COLO668 (cell line): Measurements from ENCODE around the gene SCD.
A peak's percentile ranks its signal among the peaks of the same experiment; 100 is the strongest.

ENCODE experiments used
- DNase-seq: peaks from one replicate; lab custom pipeline; 2025; ENCODE audit not compliant: unreplicated experiment; lab: John Stamatoyannopoulos, UW

SCD gene

DNA sequence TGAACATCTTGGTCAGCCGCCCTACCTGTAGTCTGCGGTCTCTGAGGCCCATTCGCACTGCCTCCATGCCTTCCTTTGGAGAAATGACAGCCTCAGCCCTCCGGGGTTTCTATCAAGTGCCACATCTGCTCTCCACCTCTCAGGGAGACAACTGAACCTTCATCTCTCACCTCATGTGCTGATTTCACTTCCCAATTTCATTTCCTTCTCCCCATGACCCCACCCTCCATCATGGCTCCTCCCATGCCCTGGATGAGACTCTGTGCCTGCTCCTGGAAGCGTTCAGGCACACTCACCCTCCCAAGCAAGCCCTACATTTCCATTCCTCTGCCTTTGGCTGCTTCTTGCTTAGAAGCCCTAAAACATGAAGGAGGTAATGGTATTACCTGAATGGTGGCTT, 7.8 kb upstream of the SCD start:
- no peak for DNase-seq

DNA sequence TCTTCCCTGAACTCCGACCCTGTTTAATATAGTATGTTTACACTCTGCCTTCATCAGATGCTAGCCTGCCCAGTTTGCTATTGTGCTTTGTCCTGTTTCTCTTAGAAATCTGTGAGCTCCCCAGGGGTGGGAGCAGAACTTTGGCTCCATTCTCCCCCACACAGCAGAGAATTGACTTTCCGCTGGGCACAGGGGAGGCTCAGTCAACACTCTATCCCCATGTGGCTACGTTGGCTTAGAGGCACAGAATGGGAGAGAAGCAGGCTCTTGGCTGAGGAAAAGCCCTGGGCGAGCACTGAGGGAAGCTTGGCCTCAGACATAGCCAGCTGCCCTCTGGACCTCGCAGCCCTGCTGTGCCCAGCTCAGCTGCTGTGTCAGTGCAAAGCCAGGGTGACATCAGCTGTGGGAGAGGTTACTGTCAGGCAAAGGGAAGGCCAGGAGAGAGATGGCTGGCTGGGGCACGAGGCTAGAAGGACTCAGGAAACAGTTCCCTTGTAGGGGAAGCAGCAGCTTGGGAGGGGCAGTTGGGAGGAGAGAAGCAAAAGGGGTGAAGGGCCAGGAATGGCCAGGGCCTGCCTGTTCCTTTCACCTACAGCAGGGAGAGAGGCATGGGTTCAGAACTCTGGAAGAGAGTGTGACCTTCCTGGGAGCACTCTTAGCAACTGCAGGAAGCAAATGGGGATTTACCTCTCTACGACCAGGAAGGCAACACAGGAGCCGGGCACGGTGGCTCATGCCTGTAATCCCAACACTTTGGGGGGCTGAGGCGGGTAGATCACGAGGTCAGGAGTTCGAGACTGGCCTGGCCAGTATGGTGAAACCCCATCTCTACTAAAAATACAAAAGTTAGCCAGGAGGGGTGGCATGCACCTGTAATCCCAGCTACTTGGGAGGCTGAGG, 5.8 kb upstream of the SCD start:
- DNase-seq, result peak; percentile 20

- DNase-seq, result peak; percentile 28
Observed at GRCh38 chr10:100341953-100342626, 4.9 kb upstream of the SCD start.

DNA sequence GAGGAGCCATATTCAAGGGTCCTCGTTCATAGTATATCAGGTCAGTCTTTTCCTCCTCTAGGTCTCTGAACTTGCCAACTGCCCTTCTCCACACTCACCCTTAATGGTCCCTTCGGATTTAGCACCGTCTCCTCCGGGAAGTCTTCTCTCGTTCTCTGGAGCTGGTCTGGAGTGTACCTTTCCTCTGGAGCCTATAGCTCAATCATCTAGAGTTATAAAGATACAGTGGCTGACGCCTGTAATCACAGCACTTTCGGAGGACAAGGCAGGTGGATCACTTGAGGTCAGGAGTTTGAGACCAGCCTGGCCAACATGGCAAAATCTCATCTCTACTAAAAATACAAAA, 4.4 kb upstream of the SCD start:
- DNase-seq, result no peak

GRCh38 chr10:100344241-100344788, 2.7 kb upstream of the SCD start:
- no peak for DNase-seq

DNA sequence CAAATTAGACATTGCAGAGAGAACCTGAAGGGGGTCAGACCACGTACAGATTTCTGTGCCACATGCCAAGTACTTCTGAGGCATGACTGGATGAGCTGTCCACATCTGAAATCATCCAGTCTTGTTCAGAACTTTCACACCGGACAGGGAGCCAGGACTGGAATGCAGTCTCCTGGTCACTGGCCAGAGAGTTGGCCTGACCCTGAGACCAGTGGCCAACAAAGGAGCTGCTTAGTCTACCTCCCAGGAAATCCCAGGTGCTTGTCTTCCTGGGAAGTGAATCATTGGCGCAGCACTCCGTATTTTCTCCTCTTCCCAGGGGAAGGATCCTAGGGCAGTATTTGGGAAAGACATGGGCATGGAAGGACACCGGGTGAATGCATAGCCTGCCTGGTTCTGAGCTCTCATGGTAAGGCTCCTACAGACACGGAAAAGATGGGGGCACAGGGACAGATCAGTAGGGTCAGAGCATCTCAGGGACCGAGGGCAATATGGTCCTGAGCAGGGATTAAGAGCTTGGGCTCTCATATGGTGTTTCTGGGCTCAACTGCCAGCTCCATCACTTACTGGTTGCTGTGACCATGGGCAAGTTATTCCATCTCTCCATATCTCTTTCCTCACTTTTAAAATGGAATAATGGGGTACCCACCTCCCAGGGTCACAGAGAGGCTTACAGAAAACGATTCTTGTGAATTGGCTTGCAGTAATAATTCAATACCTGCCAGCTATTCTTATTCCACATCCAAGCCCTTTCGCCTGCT, 1.3 kb upstream of the SCD start:
- DNase-seq, result no peak

DNA sequence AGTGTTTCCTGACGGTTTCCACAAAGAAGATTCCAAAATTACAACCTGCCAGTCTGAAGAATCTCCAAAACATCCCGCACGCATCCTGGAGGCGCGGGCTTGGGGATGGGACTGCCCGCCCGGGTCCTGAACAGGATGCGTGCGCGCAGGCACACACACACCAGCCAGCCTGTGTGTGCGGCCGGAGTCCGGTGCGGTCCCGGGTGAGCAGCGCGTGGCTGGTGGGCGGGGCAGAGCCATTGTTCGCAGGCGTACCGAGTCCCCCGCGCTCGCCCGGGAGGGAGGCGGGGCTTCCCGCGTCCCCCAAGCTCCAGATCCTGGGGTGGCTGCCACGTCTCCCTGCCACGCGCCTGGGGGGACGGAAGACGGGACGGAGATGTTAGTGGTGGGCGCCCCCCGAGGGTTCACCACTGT, 675 bp upstream of the SCD start:
- peak; percentile 70 for DNase-seq

GRCh38 chr10:100347568-100348195, 649 bp downstream of the SCD start:
- DNase-seq, result peak; percentile 24

- DNase-seq, result no peak
Observed at GRCh38 chr10:100348389-100348927, 1.4 kb downstream of the SCD start.

DNA sequence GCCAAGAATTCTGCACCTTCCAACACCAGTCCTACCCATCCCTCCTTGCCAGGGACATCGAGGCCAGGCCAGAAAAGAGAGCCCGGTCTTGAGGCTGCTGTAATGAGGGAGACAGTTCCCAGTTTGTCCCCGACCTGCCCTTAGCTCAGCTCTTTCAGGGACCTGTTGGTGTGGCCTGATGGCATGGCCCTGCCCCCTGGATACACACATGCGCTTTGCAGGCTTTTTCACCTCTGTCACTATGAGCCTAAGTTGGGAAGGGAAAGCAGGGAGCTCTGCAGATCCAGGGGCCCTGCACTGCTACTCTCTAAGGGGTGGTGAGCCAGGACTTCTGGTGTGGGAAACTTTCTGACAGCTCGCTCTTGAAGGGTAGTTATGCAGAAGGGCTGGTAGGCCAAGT, 2.1 kb downstream of the SCD start:
- peak; percentile 7 for DNase-seq

GRCh38 chr10:100349672-100350071, 2.6 kb downstream of the SCD start:
- peak; percentile 5 for DNase-seq

- no peak for DNase-seq
Observed at GRCh38 chr10:100350914-100351485, 4.0 kb downstream of the SCD start.

DNA sequence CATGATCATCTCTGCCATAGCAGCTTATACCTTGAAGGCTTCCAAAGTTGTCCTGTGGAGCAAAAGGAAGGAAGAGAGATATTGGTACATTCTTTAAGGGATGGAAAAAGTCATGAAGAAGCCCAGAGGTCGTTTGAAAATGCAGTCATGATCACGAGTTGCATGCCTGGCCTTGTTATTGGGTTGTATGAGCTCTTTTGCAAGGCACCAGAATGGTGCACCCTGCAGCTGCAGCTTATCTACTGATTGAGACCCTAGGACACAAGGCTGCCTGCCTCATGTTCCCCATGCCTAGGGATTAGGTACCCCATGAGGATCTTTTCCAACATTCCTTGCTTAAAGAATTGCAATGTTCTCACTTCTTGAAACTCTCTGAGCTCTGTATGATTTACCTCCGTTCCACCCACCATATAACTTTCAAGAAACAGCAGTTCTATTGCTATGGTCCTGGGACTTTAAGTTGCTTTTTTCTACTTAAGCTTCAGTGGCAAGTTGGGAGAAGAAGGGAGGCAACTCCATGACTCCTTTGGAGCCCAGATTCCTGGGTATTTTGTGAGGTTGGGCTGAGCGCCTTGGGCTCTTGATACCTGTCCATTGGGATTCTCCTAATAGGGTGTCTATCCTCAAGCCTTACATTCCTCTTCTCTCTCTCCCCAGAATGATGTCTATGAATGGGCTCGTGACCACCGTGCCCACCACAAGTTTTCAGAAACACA, 6.9 kb downstream of the SCD start:
- DNase-seq, result no peak

DNA sequence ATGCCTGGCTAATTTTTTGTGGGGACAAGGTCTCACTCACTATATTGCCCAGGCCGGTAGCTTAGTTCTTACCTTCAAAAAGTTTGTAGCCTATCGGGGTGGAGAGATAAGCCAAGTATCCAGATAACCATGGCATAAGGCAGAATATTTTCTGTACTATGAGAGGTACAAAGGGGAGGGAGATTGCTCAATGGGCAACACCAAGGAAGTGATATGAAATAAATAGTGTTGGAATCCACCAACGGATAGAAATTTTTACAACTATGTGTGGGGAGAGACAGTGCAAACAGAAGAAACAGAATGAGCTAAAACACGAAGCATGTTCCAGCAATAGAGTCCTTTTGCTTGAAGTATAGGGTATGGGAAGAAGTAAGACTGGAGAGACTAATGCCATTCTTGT, 8.1 kb downstream of the SCD start:
- DNase-seq, result no peak

- no peak for DNase-seq
Observed at GRCh38 chr10:100356067-100357017, 9.3 kb downstream of the SCD start.

GRCh38 chr10:100357059-100357858, 10.2 kb downstream of the SCD start:
- DNase-seq, result no peak

- DNase-seq, result no peak
Observed at GRCh38 chr10:100359030-100359432, 12.0 kb downstream of the SCD start.
